Left colon (tissue), 2 donors: ENCODE results near the gene ITGA6. TPM values are rescaled to one million over a fixed set of nuclear protein-coding genes. Genes with fewer than 3 reads are reported as not detected.
A peak's percentile ranks its signal among the peaks of the same experiment; 100 is the strongest.

Experiments used
- ATAC-seq: fragments of 200-7000 bp; cut with Tn5 transposase; one replicate; pipeline ENCODE4 v1.9.1; 2020; ENCODE audit warnings: mild to moderate bottlenecking, moderate library complexity
- DNase-seq, 2 donors: peaks; one replicate each; pipeline ENCODE4 v3.0.0-alpha.2; 2020
- intact Hi-C, 2 donors: fragments of 100-400 bp; cut with DNase I in 1 of 2; cut with micrococcal nuclease in 1 of 2; formaldehyde crosslinking; loops; one replicate each; pipeline versions ENCODE4 v1.11.2 to v1.14.0; 2022; cut with DNase I, micrococcal nuclease
- total RNA-seq, 2 donors: library from RNA; stranded (reverse); fragmentation: NEBNext Ultra II Directional; extraction: Animal tissue kit (Norgen Biotek cat#: 25700); gene quantifications; one replicate each; pipeline ENCODE4 v1.2.1, GENCODE V29; 2021
- donor health status: DM: no; HTN: no; CAD: no.
- donor health status: DM: yes; HTN: yes; CAD: no.

Gene ITGA6
- total RNA-seq, 2 donors from 2014 or later = 159 to 218 TPM

- DNase-seq (no peak), ATAC-seq (no peak)
- intact Hi-C loops = no loop called here
Measured at GRCh38 chr2:172412984-172413492, 14.3 kb upstream of the ITGA6 start.

DNA sequence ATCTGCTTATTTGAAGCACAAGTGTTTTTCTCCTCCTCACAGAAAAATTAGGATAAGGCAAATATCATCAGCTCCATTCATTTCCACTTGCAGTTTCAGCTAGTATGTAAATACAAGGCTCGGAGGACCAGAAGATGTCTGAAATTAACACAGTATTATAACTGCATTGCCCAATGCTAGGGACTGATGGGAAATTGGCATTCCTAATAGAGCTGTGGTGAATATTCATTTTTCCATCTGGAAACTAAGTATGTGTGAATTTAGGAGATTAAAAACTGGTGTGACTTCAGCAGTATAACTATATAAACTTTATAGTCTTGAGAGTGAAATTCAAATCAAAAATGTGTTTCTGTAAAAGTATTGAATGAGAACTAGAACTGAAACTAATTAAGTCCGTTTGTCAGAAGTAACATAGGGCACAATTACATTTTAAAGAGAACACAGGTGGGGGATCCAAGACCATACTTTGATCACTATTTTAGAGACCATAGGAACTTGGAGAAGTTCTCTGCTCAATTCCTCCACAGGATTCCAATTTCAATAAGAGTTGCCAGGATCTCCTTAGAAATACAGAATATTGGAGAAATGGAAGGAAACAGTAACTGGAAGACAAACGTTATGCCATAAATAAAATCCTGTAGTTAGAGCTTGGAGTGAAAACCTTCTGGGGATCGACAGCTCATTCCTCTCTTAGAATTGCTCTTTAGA lies 12.1 kb upstream of the ITGA6 start:
- intact Hi-C loops = no loop called here
- ATAC-seq (no peak), DNase-seq (no peak)

DNA sequence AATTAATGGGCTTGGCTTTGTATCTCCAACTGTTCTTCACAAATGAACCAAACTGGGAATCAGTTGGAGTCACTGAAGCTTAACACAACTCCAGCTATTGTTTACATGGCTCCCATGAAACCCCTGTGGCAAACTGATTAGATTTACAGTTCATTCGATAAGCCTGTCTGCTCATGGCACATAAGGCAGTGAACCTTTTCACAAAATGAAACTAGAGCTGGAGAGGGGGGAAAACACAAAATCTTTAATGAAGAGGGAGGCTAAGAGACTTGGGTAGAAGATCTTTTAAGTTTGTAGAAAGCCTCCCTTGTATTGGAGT lies 11.6 kb upstream of the ITGA6 start:
- DNase-seq = no peak
- intact Hi-C loops = no loop called here
- no peak for ATAC-seq

DNA sequence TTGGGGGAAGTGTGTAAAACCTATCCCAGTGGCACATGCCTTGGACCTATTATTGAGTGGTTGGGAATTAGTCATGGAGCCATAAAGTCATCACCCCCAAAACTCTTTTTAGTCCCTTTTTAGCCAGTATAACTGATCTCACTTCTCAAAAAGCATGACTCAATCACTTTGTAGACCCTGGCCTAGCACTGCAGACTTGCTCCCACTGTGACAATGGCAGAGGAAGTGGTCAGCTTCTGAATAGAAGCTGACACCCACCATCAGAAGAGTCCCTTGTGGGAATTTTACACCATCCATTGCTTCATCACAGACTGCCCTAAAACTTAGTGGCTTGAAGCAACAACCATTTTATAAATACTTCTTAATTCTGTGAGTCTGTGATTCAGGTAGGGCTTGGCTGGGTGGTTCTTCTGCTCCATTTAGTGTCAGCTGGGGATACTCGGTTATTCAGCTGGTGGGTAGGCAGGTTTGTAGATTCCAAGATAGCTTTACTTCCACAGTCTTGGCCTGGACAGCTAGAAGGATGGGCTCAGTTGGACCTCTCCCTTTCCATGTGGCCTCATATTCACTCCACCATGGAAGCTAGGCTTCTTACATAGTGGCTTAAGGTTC lies 10.8 kb upstream of the ITGA6 start:
- intact Hi-C loops = no loop called here
- no peak for ATAC-seq
- no peak for DNase-seq

DNA sequence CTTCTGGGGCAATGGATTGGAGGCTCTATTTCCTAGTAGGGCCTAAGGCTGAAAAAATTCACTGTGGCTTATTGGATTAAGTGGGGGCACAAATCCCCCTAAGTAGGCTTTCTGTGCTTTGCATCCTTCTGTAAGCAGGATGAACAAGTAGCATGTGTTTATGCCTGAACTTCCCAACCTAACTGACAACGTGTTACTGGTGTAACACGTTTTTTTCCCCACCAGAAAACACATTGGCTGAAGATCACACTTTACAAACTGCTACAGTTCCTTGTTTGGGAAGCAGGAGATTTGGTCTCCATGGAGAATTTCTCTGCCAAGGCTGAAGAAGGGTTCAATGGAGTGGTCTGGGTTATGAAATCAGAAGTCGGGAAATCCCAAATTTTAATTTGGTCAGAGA lies 7.2 kb upstream of the ITGA6 start:
- ATAC-seq (no peak), DNase-seq (no peak)
- intact Hi-C loops = no loop called here

GRCh38 chr2:172423160-172423559 lies 4.2 kb upstream of the ITGA6 start:
- ATAC-seq (no peak), DNase-seq (no peak)
- intact Hi-C loops = no loop called here

GRCh38 chr2:172425336-172425735 lies 2.0 kb upstream of the ITGA6 start:
- ATAC-seq = no peak
- DNase-seq = no peak
- intact Hi-C loops = loop anchor here in 1 of 2 donors (5.0 kb wide), 1 partner anchor 37 kb away; no protein-coding TSS in a partner anchor

DNA sequence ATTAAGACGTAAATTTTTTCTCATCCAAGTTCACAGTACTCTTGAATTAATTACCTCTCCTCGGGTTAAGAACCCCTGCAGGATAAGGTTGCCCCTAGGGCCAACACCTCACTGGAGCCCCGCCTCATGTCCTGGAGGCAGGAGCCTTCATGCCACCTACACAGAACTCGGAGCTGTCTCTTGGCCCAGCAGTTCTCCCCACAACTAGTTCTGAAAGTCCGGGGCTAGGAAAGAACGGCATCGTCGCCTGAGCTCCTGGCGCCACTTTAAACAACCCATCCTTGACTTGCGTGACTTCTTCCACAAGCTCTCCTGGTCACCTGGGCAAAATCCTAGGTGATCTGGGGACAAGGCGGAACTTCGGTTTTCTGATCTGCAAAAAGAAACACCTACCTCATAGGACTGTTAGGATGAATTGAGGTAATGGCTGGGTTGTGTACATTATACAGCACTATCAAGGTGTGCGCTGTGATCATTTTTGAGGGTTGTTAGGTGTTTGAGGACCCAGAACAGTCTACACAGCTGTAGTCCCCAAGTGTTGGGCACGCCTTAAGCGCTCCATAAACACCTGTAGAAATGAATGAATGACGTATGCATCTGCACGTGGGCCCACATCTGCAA lies 641 bp upstream of the ITGA6 start:
- ATAC-seq = no peak
- no peak for DNase-seq
- intact Hi-C loops = loop anchor here in 1 of 2 donors (5.0 kb wide), 1 partner anchor 36 kb away; no protein-coding TSS in a partner anchor

DNA sequence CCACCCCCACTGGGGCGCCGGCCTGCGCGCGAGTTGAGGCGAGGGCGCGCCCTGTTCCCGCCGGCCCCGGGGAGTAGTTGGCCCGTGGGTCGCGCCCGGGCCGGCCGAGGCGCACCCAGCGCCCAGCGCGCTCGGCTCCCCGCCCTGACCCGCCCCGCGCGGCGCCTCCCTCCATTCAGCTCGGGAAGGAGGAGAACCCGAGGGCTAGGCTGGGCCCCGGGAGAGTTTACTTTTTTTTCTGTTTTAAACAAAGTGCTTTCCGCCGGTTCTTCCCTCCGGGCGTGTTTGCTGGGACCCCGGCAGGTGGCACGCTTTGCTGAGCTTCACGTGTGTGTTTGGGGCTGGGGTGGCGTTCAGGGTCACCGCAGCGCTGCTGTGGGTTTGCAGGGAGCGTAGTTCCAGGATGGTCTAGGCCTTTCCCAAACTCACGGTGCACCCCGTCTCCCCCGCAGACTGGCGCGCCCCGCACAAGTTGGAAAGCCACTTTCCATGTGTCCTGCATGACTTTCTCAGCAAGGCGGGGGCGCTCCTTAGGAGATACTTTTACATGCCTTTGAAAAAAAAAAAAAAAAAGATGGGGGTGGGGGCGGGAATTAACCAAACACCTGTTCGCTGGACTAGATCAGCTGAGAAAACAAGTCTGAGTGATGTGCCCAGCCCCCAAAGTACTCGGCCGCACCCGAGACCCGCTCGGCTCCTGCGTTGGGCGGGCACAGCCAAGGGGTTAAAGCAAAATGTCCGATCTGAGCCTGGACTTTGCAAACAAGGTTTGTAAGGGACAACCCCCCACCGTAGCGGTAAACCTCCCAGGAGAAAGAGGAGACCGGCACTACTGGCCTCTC lies 825 bp downstream of the ITGA6 start:
- ATAC-seq = peak; percentile 70
- intact Hi-C loops = loop anchor here in 1 of 2 donors (5.0 kb wide), 1 partner anchor 34 kb away; no protein-coding TSS in a partner anchor
- DNase-seq = peak; percentile 75 to 80

- intact Hi-C loops = loop anchor here in 1 of 2 donors (5.0 kb wide), 1 partner anchor 33 kb away; no protein-coding TSS in a partner anchor
- DNase-seq (no peak), ATAC-seq (no peak)
Measured at GRCh38 chr2:172428832-172429210, 1.4 kb downstream of the ITGA6 start.

DNA sequence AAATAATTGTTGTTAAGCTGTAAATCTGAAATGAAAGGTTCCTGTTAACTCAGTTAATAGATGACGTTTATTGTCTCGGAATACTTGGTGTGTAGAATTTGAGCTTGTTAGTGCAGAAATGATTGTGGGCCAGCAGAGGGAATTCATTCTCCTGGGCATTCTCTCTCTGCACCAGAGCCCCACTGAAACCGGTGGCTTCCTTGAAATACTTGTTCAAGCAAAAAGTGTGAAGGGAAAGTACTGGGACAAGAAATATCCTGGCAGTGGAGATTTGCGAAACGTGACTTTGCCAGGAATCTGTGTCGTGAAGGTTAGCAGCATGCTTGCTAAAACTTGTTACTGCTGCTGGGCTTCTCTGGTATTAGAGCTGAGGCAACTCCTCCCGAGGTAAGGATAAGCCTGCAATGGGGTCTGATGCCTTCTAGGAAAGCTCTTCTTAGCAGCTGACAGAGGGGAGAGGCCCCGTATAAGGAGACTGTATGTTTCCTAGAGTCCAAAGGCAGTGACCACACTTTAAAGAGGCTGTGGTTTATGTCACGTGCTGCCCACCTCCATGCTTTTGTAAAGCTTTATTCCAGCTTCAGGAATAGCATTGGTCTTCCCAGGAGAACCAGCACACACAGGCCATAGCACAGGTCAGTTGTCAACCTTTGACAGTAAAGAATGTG lies 2.0 kb downstream of the ITGA6 start:
- ATAC-seq (no peak), DNase-seq (no peak)
- intact Hi-C loops = loop anchor here in 1 of 2 donors (5.0 kb wide), 1 partner anchor 33 kb away; no protein-coding TSS in a partner anchor

DNA sequence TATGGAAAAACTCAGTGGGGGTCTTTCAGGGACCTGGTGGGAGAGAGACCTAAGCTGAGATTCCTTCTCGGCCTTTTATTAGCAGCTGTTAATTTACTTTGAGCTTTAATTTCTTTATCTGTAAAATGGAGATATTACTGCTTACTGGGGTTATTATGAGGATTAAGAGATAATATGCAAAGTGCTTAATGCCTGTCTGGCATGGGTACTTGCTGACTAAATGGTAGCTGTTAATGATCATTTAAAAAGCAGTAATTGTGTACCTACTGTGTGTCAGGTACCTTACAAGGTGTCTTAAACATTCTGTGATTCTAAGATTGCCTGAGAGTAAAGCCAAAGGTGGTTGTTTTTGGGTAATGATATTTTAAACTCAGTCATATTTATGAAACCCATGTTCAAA lies 2.6 kb downstream of the ITGA6 start:
- ATAC-seq = no peak
- no peak for DNase-seq
- intact Hi-C loops = no loop called here

DNA sequence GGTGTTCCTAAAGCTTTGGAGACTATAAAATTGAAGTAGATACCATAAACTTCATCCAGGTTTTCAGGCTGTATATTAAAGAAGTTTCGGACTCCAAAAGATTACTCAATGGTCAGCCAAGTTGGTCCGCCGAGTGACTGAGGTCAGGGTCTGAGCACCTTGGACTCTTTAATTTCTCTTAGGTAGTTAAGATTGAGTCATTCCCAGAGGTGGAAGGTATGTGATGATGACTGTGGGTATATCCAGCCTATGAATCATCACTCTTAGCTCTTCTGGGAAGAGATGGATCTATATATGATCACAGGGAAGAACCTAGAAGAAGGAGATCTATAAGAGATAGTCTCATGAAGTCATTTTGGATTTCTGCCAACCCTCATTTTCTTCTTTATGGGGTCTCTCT lies 3.3 kb downstream of the ITGA6 start:
- DNase-seq (no peak), ATAC-seq (peak; percentile 32)
- intact Hi-C loops = no loop called here

DNA sequence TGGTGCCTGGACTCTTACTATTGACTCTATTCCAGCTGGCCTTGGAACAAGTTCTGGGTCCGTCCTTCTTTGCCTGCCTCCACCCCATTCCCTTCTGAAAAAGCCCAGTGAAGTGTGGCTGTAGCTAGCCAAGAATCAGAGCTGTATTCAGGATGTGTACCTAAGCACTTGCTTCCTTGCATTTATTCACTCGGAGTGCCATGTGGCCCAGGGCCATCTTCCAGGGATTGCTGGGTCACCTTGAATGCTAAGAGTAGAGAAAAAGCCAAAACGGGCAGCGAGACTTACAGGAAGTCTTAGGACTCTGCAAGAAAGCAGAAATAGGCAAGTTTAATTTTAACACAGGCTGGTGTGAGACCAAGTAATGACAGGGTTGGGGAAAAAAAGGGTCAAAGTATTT lies 4.1 kb downstream of the ITGA6 start:
- peak in 1 of 2 donors; percentile 50 for DNase-seq

GRCh38 chr2:172431993-172432392 lies 4.6 kb downstream of the ITGA6 start:
- no peak for DNase-seq
- intact Hi-C loops = no loop called here
- no peak for ATAC-seq

More for the DNA sequence above, 4.1 kb downstream of the ITGA6 start:
- peak; percentile 1 for ATAC-seq
- intact Hi-C loops = no loop called here

- no peak for DNase-seq
- ATAC-seq = no peak
- intact Hi-C loops = no loop called here
Measured at GRCh38 chr2:172433144-172433543, 5.8 kb downstream of the ITGA6 start.

- peak; percentile 34 for ATAC-seq
- DNase-seq = no peak
- intact Hi-C loops = no loop called here
Measured at GRCh38 chr2:172434821-172435605, 7.6 kb downstream of the ITGA6 start.

- intact Hi-C loops = no loop called here
- no peak for DNase-seq
Measured at GRCh38 chr2:172435606-172435911, 8.2 kb downstream of the ITGA6 start.

More at GRCh38 chr2:172435606-172435911, 8.2 kb downstream of the ITGA6 start:
- ATAC-seq = no peak
